Loucy (cell line): ENCODE measurements around the gene MYCBP2.
"Not testable (repeated sequence)": the region's sequence is repeated elsewhere in the genome, so short reads cannot be mapped to it uniquely, and the experiment has no call there.

Experiments used
- H2AFZ ChIP-seq: fragments of 200-600 bp; sonication (generic); 2 replicates; pipeline ENCODE4 v1.6.0; 2016; ENCODE audit warnings: antibody characterized with exemption, mild to moderate bottlenecking, low read length, moderate library complexity
- H3F3A ChIP-seq: fragments of 200-600 bp; 2 replicates; pipeline ENCODE4 v1.6.0; 2016; ENCODE audit warnings: antibody characterized with exemption, low read depth, mild to moderate bottlenecking
- H3K27me3 ChIP-seq: fragments of 200-600 bp; sonication (generic); 2 replicates; pipeline ENCODE4 v1.6.1; 2014; ENCODE audit warnings: low read length, mild to moderate bottlenecking; ENCODE audit not compliant: insufficient read depth, poor library complexity, severe bottlenecking
- H3K36me3 ChIP-seq: fragments of 200-600 bp; sonication (generic); 2 replicates; pipeline ENCODE4 v1.6.1; 2016; ENCODE audit warnings: low read length; ENCODE audit not compliant: insufficient read depth
- H3K4me1 ChIP-seq: fragments of 200-600 bp; sonication (generic); 2 replicates; pipeline ENCODE4 v1.5.1; 2014; ENCODE audit warnings: low read length, mild to moderate bottlenecking; ENCODE audit not compliant: insufficient read depth, poor library complexity, severe bottlenecking
- H3K4me2 ChIP-seq: fragments of 200-600 bp; sonication (generic); 2 replicates; pipeline ENCODE4 v1.6.0; 2014; ENCODE audit warnings: antibody characterized with exemption, low read length, low read depth, mild to moderate bottlenecking; ENCODE audit not compliant: poor library complexity, severe bottlenecking
- H3K4me3 ChIP-seq: fragments of 200-600 bp; sonication (generic); 2 replicates; pipeline ENCODE4 v1.5.1; 2014; ENCODE audit warnings: low read length, mild to moderate bottlenecking, mixed read lengths; ENCODE audit not compliant: poor library complexity, severe bottlenecking
- H3K79me2 ChIP-seq: fragments of 200-600 bp; sonication (generic); 2 replicates; pipeline ENCODE4 v1.6.1; 2014; ENCODE audit warnings: low read length; ENCODE audit not compliant: insufficient read depth
- H3K9ac ChIP-seq: fragments of 200-600 bp; sonication (generic); 2 replicates; pipeline ENCODE4 v1.6.0; 2014; ENCODE audit warnings: mild to moderate bottlenecking, low read depth, low read length, moderate library complexity; ENCODE audit not compliant: poor library complexity, severe bottlenecking
- H3K9me2 ChIP-seq: fragments of 200-600 bp; sonication (generic); replicated peaks from 2 replicates; pipeline ENCODE4 v1.6.1; 2016; ENCODE audit warnings: low read depth, low read length, mixed read lengths
- H3K9me3 ChIP-seq: fragments of 200-600 bp; sonication (generic); 2 replicates; pipeline ENCODE4 v1.6.1; 2014; ENCODE audit warnings: mild to moderate bottlenecking, antibody characterized with exemption, low read length, low read depth; ENCODE audit not compliant: insufficient read depth
- H4K20me1 ChIP-seq: fragments of 200-600 bp; sonication (generic); 2 replicates; pipeline ENCODE4 v1.6.0; 2014; ENCODE audit warnings: antibody characterized with exemption, low read length, mild to moderate bottlenecking; ENCODE audit not compliant: insufficient read depth, poor library complexity, severe bottlenecking
- EZH2phosphoT487 ChIP-seq: fragments of 200-600 bp; IDR thresholded peaks from 2 replicates; pipeline ENCODE4 v1.6.1; 2018; ENCODE audit warnings: antibody characterized with exemption, mild to moderate bottlenecking, moderate library complexity, borderline replicate concordance
- TF ChIP-seq, protein P1 (sequence below): fragments of 200-600 bp; sonication (generic); conservative IDR thresholded peaks from 2 replicates; pipeline ENCODE4 v1.5.1; 2014; ENCODE audit warnings: mild to moderate bottlenecking, antibody characterized with exemption, low read length

Gene MYCBP2

DNA sequence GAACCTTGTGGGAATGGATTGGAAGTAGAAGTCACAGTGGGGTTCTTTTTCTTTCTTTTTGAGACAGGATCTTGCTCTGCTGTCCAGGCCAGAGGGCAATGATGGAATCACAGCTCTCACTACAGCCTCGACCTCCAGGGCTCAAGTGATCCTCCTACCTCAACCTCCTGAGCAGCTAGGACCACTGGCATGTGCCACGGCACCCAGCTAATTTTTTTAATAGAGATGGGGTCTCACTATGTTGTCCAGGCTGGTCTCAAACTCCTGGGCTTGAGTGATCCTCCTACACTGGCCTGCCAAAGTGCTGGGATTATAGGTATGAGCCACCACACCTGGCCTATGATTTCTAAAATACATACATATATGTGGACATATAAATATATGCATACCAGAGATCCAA, 111.4 kb downstream of the MYCBP2 start:
- TF ChIP-seq, protein P1, sequence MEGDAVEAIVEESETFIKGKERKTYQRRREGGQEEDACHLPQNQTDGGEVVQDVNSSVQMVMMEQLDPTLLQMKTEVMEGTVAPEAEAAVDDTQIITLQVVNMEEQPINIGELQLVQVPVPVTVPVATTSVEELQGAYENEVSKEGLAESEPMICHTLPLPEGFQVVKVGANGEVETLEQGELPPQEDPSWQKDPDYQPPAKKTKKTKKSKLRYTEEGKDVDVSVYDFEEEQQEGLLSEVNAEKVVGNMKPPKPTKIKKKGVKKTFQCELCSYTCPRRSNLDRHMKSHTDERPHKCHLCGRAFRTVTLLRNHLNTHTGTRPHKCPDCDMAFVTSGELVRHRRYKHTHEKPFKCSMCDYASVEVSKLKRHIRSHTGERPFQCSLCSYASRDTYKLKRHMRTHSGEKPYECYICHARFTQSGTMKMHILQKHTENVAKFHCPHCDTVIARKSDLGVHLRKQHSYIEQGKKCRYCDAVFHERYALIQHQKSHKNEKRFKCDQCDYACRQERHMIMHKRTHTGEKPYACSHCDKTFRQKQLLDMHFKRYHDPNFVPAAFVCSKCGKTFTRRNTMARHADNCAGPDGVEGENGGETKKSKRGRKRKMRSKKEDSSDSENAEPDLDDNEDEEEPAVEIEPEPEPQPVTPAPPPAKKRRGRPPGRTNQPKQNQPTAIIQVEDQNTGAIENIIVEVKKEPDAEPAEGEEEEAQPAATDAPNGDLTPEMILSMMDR, result no peak
- TF ChIP-seq EZH2phosphoT487, result no peak
- Histone ChIP-seq H2AFZ (no peak overlapping the region), H3K4me1 (no peaks in the 10 kb centered on the region), H3K4me3 (no peak overlapping the region), H3K36me3 (peaks cover 65% of the 10 kb centered on the region; the same call in 1 of the 2 replicates), H3F3A (no peaks in the 10 kb centered on the region), H3K9me2 (no peaks in the 10 kb centered on the region), H3K9me3 (no peaks in the 10 kb centered on the region), H3K79me2 (no peaks in the 10 kb centered on the region), H4K20me1 (no peaks in the 10 kb centered on the region), H3K27me3 (no peaks in the 10 kb centered on the region), H3K9ac (no peak overlapping the region), H3K4me2 (no peak overlapping the region)

DNA sequence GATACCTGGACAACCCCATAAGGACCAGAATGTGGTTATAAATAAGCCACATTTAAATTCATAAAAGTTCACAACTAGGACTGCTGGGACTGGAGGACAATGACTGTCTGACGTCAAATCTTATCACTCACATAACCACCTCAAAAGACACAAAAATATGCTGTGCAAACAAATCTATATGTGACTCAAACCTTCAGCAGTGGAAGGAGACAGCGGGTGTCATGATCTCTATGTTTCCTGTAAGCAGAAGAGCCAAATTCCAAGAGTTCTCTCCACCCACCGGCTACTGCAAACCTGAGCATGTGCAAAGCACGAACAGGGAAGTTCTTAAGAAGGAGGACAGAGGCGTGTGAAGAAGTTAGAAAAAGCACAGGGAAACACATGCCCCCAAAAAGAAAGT, 113.2 kb downstream of the MYCBP2 start:
- H3K36me3 ChIP-seq, result peaks cover 61% of the 10 kb centered on the region; the same call in 1 of the 2 replicates
- no peaks in the 10 kb centered on the region for H3K4me1 ChIP-seq

DNA sequence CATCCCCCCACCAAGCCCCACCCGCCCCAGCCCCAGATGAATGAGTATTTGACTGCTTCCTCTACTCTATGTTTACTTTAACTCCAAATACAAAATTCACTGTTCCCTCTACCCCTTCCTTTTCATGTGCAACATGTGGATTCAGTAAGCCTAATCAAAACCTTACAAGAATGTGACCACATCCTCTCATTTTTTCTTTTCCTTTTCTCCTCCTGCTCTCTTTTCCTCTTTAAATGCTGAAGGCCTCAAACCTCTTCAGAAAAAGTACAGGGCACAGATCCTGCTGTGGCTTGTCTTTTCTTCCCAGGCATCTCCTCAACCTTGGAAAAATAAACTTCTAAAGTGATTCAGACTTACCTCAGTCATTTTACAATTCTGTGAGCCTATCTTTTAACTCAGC, 119.0 kb downstream of the MYCBP2 start:
- no peaks in the 10 kb centered on the region for H3K9me3 ChIP-seq
- no peaks in the 10 kb centered on the region for H4K20me1 ChIP-seq
- no peak overlapping the region for H2AFZ ChIP-seq
- H3K4me2 ChIP-seq, result no peak overlapping the region
- H3K4me3 ChIP-seq, result no peak overlapping the region
- H3F3A ChIP-seq, result 0 out of 2 replicates have a peak, but pooled peaks cover 3% of the 10 kb centered on the region
- H3K27me3 ChIP-seq, result no peaks in the 10 kb centered on the region
- H3K4me1 ChIP-seq, result peaks cover 2% of the 10 kb centered on the region
- H3K79me2 ChIP-seq, result no peaks in the 10 kb centered on the region
- no peaks in the 10 kb centered on the region for H3K9me2 ChIP-seq
- peaks cover 37% of the 10 kb centered on the region; the same call in 1 of the 2 replicates for H3K36me3 ChIP-seq
- TF ChIP-seq, protein P1, result no peak
- no peak for TF ChIP-seq EZH2phosphoT487
- no peak overlapping the region for H3K9ac ChIP-seq

More for the DNA sequence above, 113.2 kb downstream of the MYCBP2 start:
- Histone ChIP-seq H2AFZ (no peak overlapping the region), H3K9me3 (no peaks in the 10 kb centered on the region), H3K4me2 (no peak overlapping the region), H4K20me1 (no peaks in the 10 kb centered on the region), H3K27me3 (no peaks in the 10 kb centered on the region), H3K4me3 (no peak overlapping the region), H3F3A (no peaks in the 10 kb centered on the region), H3K9ac (no peak overlapping the region), H3K79me2 (no peaks in the 10 kb centered on the region), H3K9me2 (no peaks in the 10 kb centered on the region)
- no peak for TF ChIP-seq EZH2phosphoT487
- TF ChIP-seq, protein P1, result no peak

DNA sequence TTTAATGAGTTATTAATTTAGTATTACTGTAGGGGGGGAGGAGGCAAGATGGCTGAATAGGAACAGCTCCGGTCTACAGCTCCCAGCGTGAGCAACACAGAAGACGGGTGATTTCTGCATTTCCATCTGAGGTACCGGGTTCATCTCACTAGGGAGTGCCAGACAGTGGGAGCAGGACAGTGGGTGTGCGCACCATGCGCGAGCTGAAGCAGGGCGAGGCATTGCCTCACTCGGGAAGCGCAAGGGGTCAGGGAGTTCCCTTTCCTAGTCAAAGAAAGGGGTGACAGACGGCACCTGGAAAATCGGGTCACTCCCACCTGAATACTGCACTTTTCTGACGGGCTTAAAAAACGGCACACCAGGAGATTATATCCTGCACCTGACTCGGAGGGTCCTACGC, 127.9 kb downstream of the MYCBP2 start:
- not testable (repeated sequence) for H3F3A ChIP-seq, H3K79me2 ChIP-seq, H3K9ac ChIP-seq, H3K4me1 ChIP-seq, H3K9me2 ChIP-seq, H3K9me3 ChIP-seq, H4K20me1 ChIP-seq, H2AFZ ChIP-seq, H3K27me3 ChIP-seq, H3K4me2 ChIP-seq, H3K4me3 ChIP-seq
- H3K36me3 ChIP-seq, result peaks cover 38% of the 10 kb centered on the region; the same call in 1 of the 2 replicates
